ENCODE data around the gene MED13L. TPM values are rescaled to one million over a fixed set of nuclear protein-coding genes. Genes with fewer than 3 reads are reported as not detected.

The MED13L gene
- total and polyA plus RNA-seq, 2 donors (not counting 3 experiments of a cell fraction or from before 2014, with no cell fraction given), result 27.4 to 93.6 TPM

DNA sequence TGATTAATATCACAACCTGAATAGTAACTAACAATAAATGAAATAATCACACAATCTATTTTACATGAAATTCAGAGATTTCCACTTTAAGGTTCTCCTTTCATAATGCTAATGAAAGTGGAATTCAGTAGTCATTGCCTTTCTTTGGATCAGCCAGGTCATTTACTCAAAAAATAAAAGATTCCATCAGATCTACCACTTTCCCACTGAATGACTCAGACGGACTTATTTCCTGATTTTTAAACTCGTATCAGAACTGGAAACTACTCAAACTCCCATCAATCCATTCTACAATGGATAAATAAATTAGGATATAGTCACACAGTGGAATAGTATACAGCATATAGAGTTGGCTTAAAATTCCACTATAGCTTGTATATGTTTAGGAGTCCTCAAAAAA, 237.1 kb downstream of the MED13L start:
- dilution Hi-C loops (cut with MboI; ENCODE audit: extremely low pct_ligation_motif_present, low sequenced_read_pairs), result no loop called here
- peak; percentile 26 for FAIRE-seq
- CTCF ChIA-PET, result interaction anchor here (0.6 kb wide), 2 partner anchors 10 to 13 kb away, joined by 3 read pairs; no protein-coding TSS in a partner anchor
- H4K20me1 ChIP-seq (replicated peaks; ENCODE audit: control insufficient read depth, extremely low read depth, insufficient read depth, low read length), result peaks cover 2% of the 10 kb centered on the region
- no peaks in the 10 kb centered on the region for H3K9me3 ChIP-seq (replicated peaks; ENCODE audit: control insufficient read depth, insufficient read depth, low read length)
- H3K79me2 ChIP-seq (ENCODE audit: control insufficient read depth, insufficient read depth, low read length), result peaks cover 22% of the 10 kb centered on the region
- H3K4me2 ChIP-seq (ENCODE audit: insufficient read depth, low read length), result no peak overlapping the region
- H3K36me3 ChIP-seq (ENCODE audit: control insufficient read depth in 2 of 2, extremely low read depth in 1 of 2, insufficient read depth in 2 of 2, low read length in 2 of 2), result no peaks in the 10 kb centered on the region
- intact Hi-C loops (cut with micrococcal nuclease), result no loop called here
- no peak overlapping the region for H3K4me3 ChIP-seq (replicated peaks in 1 of 3; ENCODE audit: insufficient read depth in 1 of 3, low read depth in 1 of 3, low read length in 3 of 3)
- no peak overlapping the region for H2AFZ ChIP-seq (ENCODE audit: low read depth, low read length)
- H3K9ac ChIP-seq (replicated peaks; ENCODE audit: extremely low read depth, insufficient read depth, low read length), result no peak overlapping the region
- BruUV-seq (replicated peaks), result no TSS peak
- no peaks in the 10 kb centered on the region for H3K27me3 ChIP-seq (ENCODE audit: control insufficient read depth in 2 of 2, insufficient read depth in 2 of 2, low read length in 2 of 2)
- H3K27ac ChIP-seq (ENCODE audit: insufficient read depth, low read depth, low read length), result no peak overlapping the region
- peak; percentile 67 for DNase-seq (ENCODE audit: low read depth, low spot score)
- H3K4me1 ChIP-seq (ENCODE audit: control insufficient read depth, extremely low read depth, insufficient read depth, low read length), result peaks cover 4% of the 10 kb centered on the region
- H3K9me1 ChIP-seq (replicated peaks; ENCODE audit: control insufficient read depth, extremely low read depth, insufficient read depth, low read length), result no peaks in the 10 kb centered on the region
- TF ChIP-seq JUN (IDR thresholded peaks at IDR 0.05; ENCODE audit: borderline replicate concordance, insufficient read depth, insufficient read length, low read depth) (peak; percentile 12), FOS (IDR thresholded peaks at IDR 0.05; ENCODE audit: borderline replicate concordance, insufficient read depth, low read length) (peak; percentile 55), POLR2A (IDR thresholded peaks at IDR 0.05; ENCODE audit: low read depth, low read length) (no peak)
- POLR2A ChIA-PET, result no interaction called here

DNA sequence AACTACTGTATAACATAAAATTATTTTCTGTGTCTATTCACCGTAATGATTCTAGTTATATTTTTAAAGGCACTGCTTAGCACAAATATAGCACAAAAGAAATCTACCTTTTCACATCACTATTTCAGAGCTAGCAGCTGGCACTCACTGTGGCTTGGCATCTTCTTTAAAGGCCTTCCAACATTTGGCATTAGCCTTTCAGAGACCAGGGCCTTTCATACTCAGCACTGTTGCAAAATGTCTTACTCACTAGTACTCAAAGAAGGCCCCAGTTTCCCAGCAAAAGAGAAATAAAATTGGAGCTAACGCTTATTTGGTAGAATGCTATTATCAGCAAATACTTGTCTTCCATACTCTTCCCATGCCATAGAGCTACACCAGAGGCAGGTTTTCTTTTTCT, 238.4 kb downstream of the MED13L start:
- BruUV-seq (replicated peaks), result no TSS peak
- peaks cover 4% of the 10 kb centered on the region for H3K4me1 ChIP-seq (ENCODE audit: control insufficient read depth, extremely low read depth, insufficient read depth, low read length)
- ChIA-PET POLR2A (no interaction called here), CTCF (interaction anchor here (1.1 to 1.9 kb wide), 2 partner anchors 10 to 19 kb away, joined by 4 to 6 read pairs; no protein-coding TSS in a partner anchor)
- no peak for DNase-seq (ENCODE audit: low read depth, low spot score)
- H3K4me2 ChIP-seq (ENCODE audit: insufficient read depth, low read length), result no peak overlapping the region
- no peaks in the 10 kb centered on the region for H3K36me3 ChIP-seq (ENCODE audit: control insufficient read depth in 2 of 2, extremely low read depth in 1 of 2, insufficient read depth in 2 of 2, low read length in 2 of 2)
- intact Hi-C loops (cut with micrococcal nuclease), result no loop called here
- H3K9ac ChIP-seq (replicated peaks; ENCODE audit: extremely low read depth, insufficient read depth, low read length), result no peak overlapping the region
- no peak for FAIRE-seq
- dilution Hi-C loops (cut with MboI; ENCODE audit: extremely low pct_ligation_motif_present, low sequenced_read_pairs), result no loop called here
- H3K9me1 ChIP-seq (replicated peaks; ENCODE audit: control insufficient read depth, extremely low read depth, insufficient read depth, low read length), result no peaks in the 10 kb centered on the region
- TF ChIP-seq MYC (IDR thresholded peaks at IDR 0.05; ENCODE audit: low read depth, low read length) (no peak), GATA2 (IDR thresholded peaks at IDR 0.05; ENCODE audit: insufficient read depth, insufficient read length, low read depth, low read length) (no peak), JUN (IDR thresholded peaks at IDR 0.05; ENCODE audit: borderline replicate concordance, insufficient read depth, insufficient read length, low read depth) (no peak), POLR2A (IDR thresholded peaks at IDR 0.05; ENCODE audit: low read depth, low read length) (no peak), EZH2 (IDR thresholded peaks at IDR 0.05; ENCODE audit: borderline replicate concordance, low read depth, low read length, severe bottlenecking) (no peak), FOS (IDR thresholded peaks at IDR 0.05; ENCODE audit: borderline replicate concordance, insufficient read depth, low read length) (no peak), POLR2AphosphoS5 (IDR thresholded peaks at IDR 0.05; ENCODE audit: insufficient read depth, low read depth, low read length) (no peak)
- TF ChIP-seq, protein P1, sequence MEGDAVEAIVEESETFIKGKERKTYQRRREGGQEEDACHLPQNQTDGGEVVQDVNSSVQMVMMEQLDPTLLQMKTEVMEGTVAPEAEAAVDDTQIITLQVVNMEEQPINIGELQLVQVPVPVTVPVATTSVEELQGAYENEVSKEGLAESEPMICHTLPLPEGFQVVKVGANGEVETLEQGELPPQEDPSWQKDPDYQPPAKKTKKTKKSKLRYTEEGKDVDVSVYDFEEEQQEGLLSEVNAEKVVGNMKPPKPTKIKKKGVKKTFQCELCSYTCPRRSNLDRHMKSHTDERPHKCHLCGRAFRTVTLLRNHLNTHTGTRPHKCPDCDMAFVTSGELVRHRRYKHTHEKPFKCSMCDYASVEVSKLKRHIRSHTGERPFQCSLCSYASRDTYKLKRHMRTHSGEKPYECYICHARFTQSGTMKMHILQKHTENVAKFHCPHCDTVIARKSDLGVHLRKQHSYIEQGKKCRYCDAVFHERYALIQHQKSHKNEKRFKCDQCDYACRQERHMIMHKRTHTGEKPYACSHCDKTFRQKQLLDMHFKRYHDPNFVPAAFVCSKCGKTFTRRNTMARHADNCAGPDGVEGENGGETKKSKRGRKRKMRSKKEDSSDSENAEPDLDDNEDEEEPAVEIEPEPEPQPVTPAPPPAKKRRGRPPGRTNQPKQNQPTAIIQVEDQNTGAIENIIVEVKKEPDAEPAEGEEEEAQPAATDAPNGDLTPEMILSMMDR (IDR thresholded peaks at IDR 0.05; ENCODE audit: extremely low read depth in 1 of 2, insufficient read depth in 1 of 2, low read depth in 1 of 2, low read length in 2 of 2), result no peak
- TF ChIP-seq, protein P2, sequence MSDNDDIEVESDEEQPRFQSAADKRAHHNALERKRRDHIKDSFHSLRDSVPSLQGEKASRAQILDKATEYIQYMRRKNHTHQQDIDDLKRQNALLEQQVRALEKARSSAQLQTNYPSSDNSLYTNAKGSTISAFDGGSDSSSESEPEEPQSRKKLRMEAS (IDR thresholded peaks at IDR 0.05; ENCODE audit: insufficient read depth, insufficient read length), result no peak
- no peaks in the 10 kb centered on the region for H3K9me3 ChIP-seq (replicated peaks; ENCODE audit: control insufficient read depth, insufficient read depth, low read length)
- no peak overlapping the region for H3K4me3 ChIP-seq (replicated peaks in 1 of 3; ENCODE audit: insufficient read depth in 1 of 3, low read depth in 1 of 3, low read length in 3 of 3)
- H3K27ac ChIP-seq (ENCODE audit: insufficient read depth, low read depth, low read length), result no peak overlapping the region
- H3K27me3 ChIP-seq (ENCODE audit: control insufficient read depth in 2 of 2, insufficient read depth in 2 of 2, low read length in 2 of 2), result no peaks in the 10 kb centered on the region
- H3K79me2 ChIP-seq (ENCODE audit: control insufficient read depth, insufficient read depth, low read length), result peaks cover 20% of the 10 kb centered on the region
- H2AFZ ChIP-seq (ENCODE audit: low read depth, low read length), result no peak overlapping the region
- peaks cover 6% of the 10 kb centered on the region for H4K20me1 ChIP-seq (replicated peaks; ENCODE audit: control insufficient read depth, extremely low read depth, insufficient read depth, low read length)
